K562 (cell line): ENCODE measurements around the gene HOMEZ. TPM values are rescaled to one million over a fixed set of nuclear protein-coding genes. Genes with fewer than 3 reads are reported as not detected.

Source experiments
- CBFB ChIP-seq: sonication (generic); formaldehyde crosslinking; IDR thresholded peaks from 2 replicates; pipeline ENCODE4 v1.4.0; 2020; ENCODE audit warnings: mild to moderate bottlenecking, missing genetic modification reagents
- ERF ChIP-seq: fragments of 450-650 bp; formaldehyde crosslinking; IDR thresholded peaks from 2 replicates; pipeline ENCODE4 v1.4.0; 2020; ENCODE audit warnings: mild to moderate bottlenecking, mixed read lengths
- FOS ChIP-seq: IDR thresholded peaks from 3 replicates; pipeline ENCODE4 v1.6.1; 2011; ENCODE audit not compliant: insufficient read length; ENCODE audit errors: extremely low read depth
- FOXJ3 ChIP-seq: sonication (generic); formaldehyde crosslinking; IDR thresholded peaks from 2 replicates; pipeline ENCODE4 v1.4.0; 2020; ENCODE audit warnings: mild to moderate bottlenecking, missing genetic modification reagents
- FOXK1 ChIP-seq: sonication (generic); formaldehyde crosslinking; IDR thresholded peaks from 2 replicates; pipeline ENCODE4 v1.8.0; 2022; ENCODE audit warnings: missing genetic modification reagents, mild to moderate bottlenecking, borderline replicate concordance
- FOXK2 ChIP-seq, 2 experiments: fragments of 450-650 bp; IDR thresholded peaks in 1 of 2; conservative IDR thresholded peaks in 1 of 2; 2 replicates each; pipeline ENCODE4 v1.6.1; 2016; ENCODE audit warnings: low read depth in 2 of 2, mild to moderate bottlenecking in 1 of 2
- GTF2A2 ChIP-seq: IDR thresholded peaks from 2 replicates; pipeline ENCODE4 v1.6.1; 2016; ENCODE audit warnings: mild to moderate bottlenecking, missing genetic modification characterization, missing compliant biosample characterization
- HDAC6 ChIP-seq: IDR thresholded peaks from 2 replicates; pipeline ENCODE4 v1.6.1; 2012; ENCODE audit warnings: low read depth, mild to moderate bottlenecking, control low read depth, inconsistent platforms, low read length, moderate library complexity
- KAT8 ChIP-seq: fragments of 450-650 bp; IDR thresholded peaks from 2 replicates; pipeline ENCODE4 v1.6.1; 2016; ENCODE audit warnings: low read depth, mild to moderate bottlenecking
- LCOR ChIP-seq: sonication (generic); formaldehyde crosslinking; IDR thresholded peaks from 2 replicates; pipeline ENCODE4 v1.8.0; 2022; ENCODE audit warnings: mild to moderate bottlenecking, missing genetic modification reagents
- MAFK ChIP-seq: IDR thresholded peaks from 2 replicates; pipeline ENCODE4 v1.6.1; 2011; ENCODE audit warnings: low read length, improper control_type of control experiment
- MCM2 ChIP-seq: fragments of 450-650 bp; IDR thresholded peaks from 2 replicates; pipeline ENCODE4 v1.6.1; 2017; ENCODE audit warnings: low read depth, mild to moderate bottlenecking
- MNT ChIP-seq, 2 experiments: fragments of 450-650 bp; conservative IDR thresholded peaks; 2 replicates each; pipeline ENCODE4 v1.6.1; 2017; ENCODE audit warnings: mild to moderate bottlenecking in 2 of 2, moderate library complexity in 2 of 2
- NR2C1 ChIP-seq, 2 experiments: fragments of 450-650 bp; IDR thresholded peaks; 2 replicates each; pipeline ENCODE4 v1.6.1; 2017; ENCODE audit warnings: mild to moderate bottlenecking in 2 of 2, antibody characterized with exemption in 1 of 2, inconsistent platforms in 1 of 2, missing compliant biosample characterization in 1 of 2, missing genetic modification characterization in 1 of 2
- POLR2A ChIP-seq: fragments of 450-650 bp; conservative IDR thresholded peaks from 2 replicates; pipeline ENCODE4 v1.6.1; 2016
- PRMT5 ChIP-seq: sonication (generic); formaldehyde crosslinking; IDR thresholded peaks from 2 replicates; pipeline ENCODE4 v1.5.0; 2020; ENCODE audit warnings: missing genetic modification reagents
- RBBP5 ChIP-seq: fragments of 200-600 bp; sonication (generic); IDR thresholded peaks from 2 replicates; pipeline ENCODE4 v1.6.1; 2012; ENCODE audit warnings: borderline replicate concordance, mild to moderate bottlenecking, low read length, control low read depth, inconsistent platforms; ENCODE audit not compliant: insufficient read depth, poor library complexity, severe bottlenecking
- RBFOX2 ChIP-seq: fragments of 200-400 bp; formaldehyde crosslinking; IDR thresholded peaks from 2 replicates; pipeline ENCODE4 v1.6.1; 2017; ENCODE audit warnings: low read depth, mild to moderate bottlenecking, low read length, moderate library complexity
- SIN3A ChIP-seq, 2 experiments: fragments of 150-350 bp in 1 of 2; IDR thresholded peaks; 2 replicates each; pipeline ENCODE4 v1.6.1; 2011 to 2016; ENCODE audit warnings: borderline replicate concordance in 2 of 2, low read depth in 2 of 2, low read length in 2 of 2, mild to moderate bottlenecking in 2 of 2, moderate library complexity in 2 of 2; ENCODE audit not compliant: control insufficient read depth in 1 of 2
- TEAD1 ChIP-seq, 2 experiments: fragments of 450-650 bp in 1 of 2; sonication (generic) in 1 of 2; formaldehyde crosslinking; IDR thresholded peaks; 2 replicates each; pipeline versions ENCODE4 v1.4.0 to v1.8.0; 2020 to 2022; ENCODE audit warnings: mild to moderate bottlenecking in 2 of 2, missing genetic modification reagents in 1 of 2
- YY1 ChIP-seq, 3 experiments: IDR thresholded peaks; 2 replicates each; pipeline ENCODE4 v1.6.1; 2011; ENCODE audit warnings: low read length in 2 of 3, mild to moderate bottlenecking in 2 of 3, moderate library complexity in 2 of 3, borderline replicate concordance in 1 of 3, control low read depth in 1 of 3, low read depth in 1 of 3; ENCODE audit not compliant: insufficient read depth in 3 of 3, insufficient replicate concordance in 2 of 3, control insufficient read depth in 1 of 3, insufficient read length in 1 of 3; ENCODE audit errors: extremely low read depth in 1 of 3
- ZNF143 ChIP-seq: sonication (generic); formaldehyde crosslinking; IDR thresholded peaks from 2 replicates; pipeline ENCODE4 v1.9.0; 2022; ENCODE audit warnings: mild to moderate bottlenecking, missing genetic modification reagents
- ZNF253 ChIP-seq: fragments of 250-450 bp; sonication (Bioruptor Pico); conservative IDR thresholded peaks from 2 replicates; pipeline ENCODE4 v1.6.1; 2021; ENCODE audit warnings: mild to moderate bottlenecking
- ZNF354B ChIP-seq: fragments of 250-450 bp; sonication (Bioruptor Pico); IDR thresholded peaks from 2 replicates; pipeline ENCODE4 v1.4.0; 2020
- ZNF668 ChIP-seq: fragments of 250-450 bp; sonication (Bioruptor Pico); IDR thresholded peaks from 2 replicates; pipeline ENCODE4 v1.8.0; 2022; ENCODE audit warnings: mild to moderate bottlenecking, inconsistent platforms
- ZNF780A ChIP-seq: fragments of 250-450 bp; sonication (Bioruptor Pico); IDR thresholded peaks from 2 replicates; pipeline ENCODE4 v1.5.0; 2021; ENCODE audit warnings: mild to moderate bottlenecking
- polyA plus RNA-seq, 8 experiments: library from polyadenylated mRNA; depleted of rRNA in 4 of 8; stranded (reverse) in 5 of 8; unstranded in 3 of 8; fragments of >200 nt; fragmentation: Nextera tagmentation in 2 of 8; fragmentation: Illumina TruSeq in 1 of 8; extraction: Ambion mirVana in 2 of 8; extraction: Trizol in 1 of 8; gene quantifications; 2 replicates each; pipeline versions ENCODE4 v1.2.1 to v1.2.3, GENCODE V29; 2011 to 2014; ENCODE audit warnings: inconsistent platforms in 1 of 8, missing spikeins in 1 of 8
- total RNA-seq, 7 experiments: library from RNA; depleted of rRNA in 6 of 7; stranded (reverse); fragments of >200 nt in 6 of 7; fragmentation: Illumina TruSeq in 2 of 7; extraction: Trizol in 2 of 7; gene quantifications; 2 replicates each; pipeline versions ENCODE4 v1.2.1 to v1.2.3, GENCODE V29; 2011 to 2021; ENCODE audit warnings: low replicate concordance in 1 of 7

The HOMEZ gene
- total and polyA plus RNA-seq, 9 of the 15 experiments (the other 6 are each of a cell fraction or from before 2014, with no cell fraction given): 3.0 to 30.2 (median 16.9) TPM

- TF ChIP-seq FOXK1 (CRISPR knock-in tag): 0 out of 2 replicates have a peak, but pooled peaks have one; percentile 44
- no peak for TF ChIP-seq CBFB
- TF ChIP-seq GTF2A2 (tag): peak; percentile 50; the same call in 1 of the 2 replicates
- no peak for TF ChIP-seq ZNF143 (CRISPR knock-in tag)
- TF ChIP-seq ERF: 0 out of 2 replicates have a peak, but pooled peaks have one; percentile 18
- TF ChIP-seq ZNF780A (CRISPR knock-in tag): no peak
- TF ChIP-seq YY1 (IDR thresholded peaks at IDR 0.05; ENCODE audit: borderline replicate concordance in 1 of 3, control insufficient read depth in 1 of 3, extremely low read depth in 1 of 3, insufficient read depth in 3 of 3, insufficient read length in 1 of 3, insufficient replicate concordance in 2 of 3, low read depth in 1 of 3, low read length in 2 of 3): peak in 2 of 3 experiments; percentile 13 to 59
- 0 out of 2 replicates have a peak, but pooled peaks have one; percentile 39 for TF ChIP-seq PRMT5
- no peak for TF ChIP-seq ZNF668 (CRISPR knock-in tag)
- no peak for TF ChIP-seq MCM2
- TF ChIP-seq LCOR: 0 out of 2 replicates have a peak, but pooled peaks have one; percentile 9
- TF ChIP-seq FOXK2 (conservative IDR thresholded peaks at IDR 0.05 in 1 of 2, IDR thresholded peaks at IDR 0.05 in 1 of 2; ENCODE audit: low read depth in 2 of 2): no peak
- peak in 1 of 2 experiments; percentile 15; a peak in 1 of 4 replicates for TF ChIP-seq MNT (conservative IDR thresholded peaks at IDR 0.05)
- TF ChIP-seq RBFOX2: peak; percentile 70
- peak; percentile 67 for TF ChIP-seq RBBP5
- peak; percentile 5 to 34; a peak in 2 of 4 replicates for TF ChIP-seq SIN3A (IDR thresholded peaks at IDR 0.05; ENCODE audit: borderline replicate concordance in 2 of 2, control insufficient read depth in 1 of 2, low read depth in 2 of 2, low read length in 2 of 2)
- TF ChIP-seq FOS: no peak
- TF ChIP-seq MAFK: no peak
- TF ChIP-seq HDAC6: no peak
- TF ChIP-seq TEAD1 (CRISPR knock-in tag; IDR thresholded peaks at IDR 0.05): peak in 1 of 2 experiments; percentile 24; a peak in 2 of 4 replicates
- TF ChIP-seq ZNF253 (CRISPR knock-in tag): no peak
- no peak for TF ChIP-seq FOXJ3 (CRISPR knock-in tag)
- no peak for TF ChIP-seq KAT8
- no peak; the same call in 1 of the 2 replicates for TF ChIP-seq NR2C1 (IDR thresholded peaks at IDR 0.05)
- no peak for TF ChIP-seq NR2C1 (tag; IDR thresholded peaks at IDR 0.05)
- peak; percentile 73 for TF ChIP-seq POLR2A
- TF ChIP-seq ZNF354B (CRISPR knock-in tag): 0 out of 2 replicates have a peak, but pooled peaks have one; percentile 17
Measured at GRCh38 chr14:23321572-23322547, 35.9 kb upstream of the HOMEZ start (continued).
